HEK293T (cell line): Measurements from ENCODE around the gene GALK2.

Source experiments
- CTCF ChIA-PET: fragments of 350-600 bp; formaldehyde crosslinking; extraction: SDS; loops from one replicate; lab custom pipeline; 2021; ENCODE audit warnings: antibody characterized with exemption, inconsistent platforms; lab: Yijun Ruan, JAX
- POLR2A ChIA-PET: fragments of 350-600 bp; formaldehyde crosslinking; extraction: SDS; loops from one replicate; lab custom pipeline; 2020; ENCODE audit warnings: antibody characterized with exemption, inconsistent platforms; lab: Yijun Ruan, JAX
- DNase-seq: peaks from one replicate; pipeline ENCODE4 v3.0.0; 2012; ENCODE audit warnings: mixed read lengths; ENCODE audit errors: extremely low spot score
- ARNT ChIP-seq: fragments of 450-650 bp; IDR thresholded peaks from 2 replicates; pipeline ENCODE4 v1.6.1; 2017; ENCODE audit warnings: mild to moderate bottlenecking
- BHLHE40 ChIP-seq: fragments of 450-650 bp; IDR thresholded peaks from 2 replicates; pipeline ENCODE4 v1.6.1; 2016; ENCODE audit warnings: mild to moderate bottlenecking, moderate library complexity, borderline replicate concordance
- CTBP1 ChIP-seq: fragments of 450-650 bp; IDR thresholded peaks from 2 replicates; pipeline ENCODE4 v1.6.1; 2016; ENCODE audit warnings: borderline replicate concordance
- ELF4 ChIP-seq: fragments of 450-650 bp; IDR thresholded peaks from 2 replicates; pipeline ENCODE4 v1.6.1; 2017; ENCODE audit warnings: antibody characterized with exemption
- FOXA1 ChIP-seq: fragments of 450-650 bp; IDR thresholded peaks from 2 replicates; pipeline ENCODE4 v1.6.1; 2016; ENCODE audit warnings: mild to moderate bottlenecking
- FOXK2 ChIP-seq: fragments of 450-650 bp; IDR thresholded peaks from 2 replicates; pipeline ENCODE4 v1.6.1; 2016; ENCODE audit warnings: mild to moderate bottlenecking
- FOXM1 ChIP-seq: fragments of 450-650 bp; IDR thresholded peaks from 2 replicates; pipeline ENCODE4 v1.6.1; 2017; ENCODE audit warnings: mild to moderate bottlenecking, borderline replicate concordance
- HDGF ChIP-seq: fragments of 450-650 bp; IDR thresholded peaks from 2 replicates; pipeline ENCODE4 v1.6.1; 2017; ENCODE audit warnings: antibody characterized with exemption, borderline replicate concordance
- L3MBTL2 ChIP-seq: fragments of 450-650 bp; conservative IDR thresholded peaks from 2 replicates; pipeline ENCODE4 v1.6.1; 2016; ENCODE audit warnings: mild to moderate bottlenecking
- LEF1 ChIP-seq: fragments of 450-650 bp; IDR thresholded peaks from 2 replicates; pipeline ENCODE4 v1.6.1; 2017; ENCODE audit warnings: mild to moderate bottlenecking, borderline replicate concordance
- NFRKB ChIP-seq: fragments of 450-650 bp; IDR thresholded peaks from 2 replicates; pipeline ENCODE4 v1.6.1; 2016; ENCODE audit warnings: mild to moderate bottlenecking, moderate library complexity
- SP1 ChIP-seq: fragments of 450-650 bp; IDR thresholded peaks from 2 replicates; pipeline ENCODE4 v1.6.1; 2017
- SUZ12 ChIP-seq: fragments of 450-650 bp; IDR thresholded peaks from 2 replicates; pipeline ENCODE4 v1.6.1; 2016; ENCODE audit warnings: mild to moderate bottlenecking
- TARDBP ChIP-seq: fragments of 450-650 bp; IDR thresholded peaks from 2 replicates; pipeline ENCODE4 v1.6.1; 2016
- ZNF384 ChIP-seq: fragments of 450-650 bp; IDR thresholded peaks from 2 replicates; pipeline ENCODE4 v1.6.1; 2016
- TF ChIP-seq, protein P1 (sequence below): fragments of 450-650 bp; IDR thresholded peaks from 2 replicates; pipeline ENCODE4 v1.6.1; 2016

The GALK2 gene

DNA sequence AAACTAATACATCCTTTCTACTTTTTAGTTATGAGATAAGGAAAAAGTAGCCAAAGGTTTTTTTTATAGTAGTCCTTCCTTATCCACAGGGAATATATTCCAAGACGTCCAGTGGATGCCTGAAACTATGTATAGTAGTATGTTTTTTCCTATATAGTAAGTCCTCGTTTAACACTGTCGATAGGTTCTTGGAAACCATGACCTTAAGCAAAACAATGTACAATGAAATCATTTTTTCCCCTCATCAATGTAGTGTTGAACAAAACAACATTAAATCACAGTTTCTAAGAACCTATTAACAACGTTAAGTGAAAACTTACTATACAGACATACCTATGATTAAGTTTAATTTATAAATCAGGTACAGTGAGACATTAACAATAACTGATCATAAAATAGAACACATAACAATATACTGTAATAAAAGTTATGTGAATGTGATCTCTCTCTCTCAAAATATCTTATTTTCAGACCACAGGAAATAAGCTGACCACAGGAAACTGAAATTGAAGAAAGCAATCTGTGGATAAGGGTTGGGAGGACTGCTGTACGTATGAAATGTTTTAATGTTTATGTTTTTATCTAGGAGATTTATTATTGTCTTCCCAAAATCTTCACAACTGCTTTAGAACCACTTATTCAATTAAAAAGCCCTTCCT lies 35.2 kb upstream of the GALK2 start:
- POLR2A ChIA-PET, result no interaction called here
- TF ChIP-seq SUZ12, result no peak
- TF ChIP-seq TARDBP, result no peak
- TF ChIP-seq CTBP1, result no peak
- TF ChIP-seq LEF1, result no peak
- TF ChIP-seq FOXA1, result no peak
- CTCF ChIA-PET, result no interaction called here
- DNase-seq, result no peak

DNA sequence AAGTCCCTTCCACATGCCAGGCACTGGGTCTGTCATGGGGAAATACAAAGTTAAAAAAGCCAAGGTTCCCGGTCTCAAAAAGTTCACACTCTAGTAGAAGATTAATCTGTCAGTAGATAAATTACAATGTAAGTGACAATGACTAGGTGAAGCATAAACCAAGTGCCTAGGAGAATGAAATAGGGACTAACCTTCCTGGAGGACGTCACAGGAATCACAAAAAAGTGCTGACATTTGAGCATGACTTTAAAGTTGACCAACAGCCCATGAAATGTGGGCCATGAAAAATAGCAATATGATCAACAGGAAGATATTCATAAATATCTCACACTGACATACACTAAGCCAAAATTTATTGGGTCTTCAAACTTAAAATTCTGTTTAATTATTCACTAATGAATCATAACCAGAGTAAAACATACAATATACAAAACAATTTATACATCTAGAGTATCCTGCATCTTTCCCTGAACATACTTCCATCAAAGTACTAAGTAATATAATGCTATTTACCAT lies 34.6 kb upstream of the GALK2 start:
- POLR2A ChIA-PET, result no interaction called here
- TF ChIP-seq BHLHE40, result no peak
- no peak for TF ChIP-seq ARNT
- no peak for TF ChIP-seq FOXM1
- TF ChIP-seq SUZ12, result no peak
- TF ChIP-seq FOXA1, result no peak
- no peak for TF ChIP-seq LEF1
- no peak for TF ChIP-seq L3MBTL2
- no peak for TF ChIP-seq SP1
- TF ChIP-seq TARDBP, result no peak
- TF ChIP-seq, protein P1, sequence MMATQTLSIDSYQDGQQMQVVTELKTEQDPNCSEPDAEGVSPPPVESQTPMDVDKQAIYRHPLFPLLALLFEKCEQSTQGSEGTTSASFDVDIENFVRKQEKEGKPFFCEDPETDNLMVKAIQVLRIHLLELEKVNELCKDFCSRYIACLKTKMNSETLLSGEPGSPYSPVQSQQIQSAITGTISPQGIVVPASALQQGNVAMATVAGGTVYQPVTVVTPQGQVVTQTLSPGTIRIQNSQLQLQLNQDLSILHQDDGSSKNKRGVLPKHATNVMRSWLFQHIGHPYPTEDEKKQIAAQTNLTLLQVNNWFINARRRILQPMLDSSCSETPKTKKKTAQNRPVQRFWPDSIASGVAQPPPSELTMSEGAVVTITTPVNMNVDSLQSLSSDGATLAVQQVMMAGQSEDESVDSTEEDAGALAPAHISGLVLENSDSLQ, result no peak
- TF ChIP-seq CTBP1, result no peak
- TF ChIP-seq HDGF, result no peak
- no peak for TF ChIP-seq NFRKB
- no peak for TF ChIP-seq ELF4
- TF ChIP-seq FOXK2, result no peak
- TF ChIP-seq ZNF384, result no peak
- CTCF ChIA-PET, result no interaction called here
- DNase-seq, result no peak

DNA sequence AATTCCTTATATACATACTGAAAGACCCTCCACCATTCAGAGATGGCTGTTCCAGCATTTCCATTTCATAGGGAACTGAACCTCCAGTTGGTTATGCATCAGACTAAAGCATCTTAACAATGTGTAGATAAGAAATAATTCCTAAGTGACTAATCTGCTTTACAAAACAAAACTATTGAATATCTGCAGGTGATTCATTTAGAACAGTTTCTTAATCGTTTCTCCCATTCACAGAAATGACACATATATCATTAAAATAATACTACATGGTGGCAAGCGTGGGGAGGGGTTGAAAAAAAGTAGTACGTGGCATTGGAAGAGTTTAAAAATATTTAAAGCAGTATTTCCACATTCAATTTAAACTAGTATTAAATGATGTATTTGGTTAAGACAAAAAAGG lies 34.1 kb upstream of the GALK2 start:
- ChIA-PET CTCF (no interaction called here), POLR2A (no interaction called here)
- no peak for TF ChIP-seq FOXM1
- TF ChIP-seq, protein P1, result no peak
- TF ChIP-seq LEF1, result no peak
- no peak for TF ChIP-seq ZNF384
- TF ChIP-seq FOXA1, result no peak
- DNase-seq, result no peak

DNA sequence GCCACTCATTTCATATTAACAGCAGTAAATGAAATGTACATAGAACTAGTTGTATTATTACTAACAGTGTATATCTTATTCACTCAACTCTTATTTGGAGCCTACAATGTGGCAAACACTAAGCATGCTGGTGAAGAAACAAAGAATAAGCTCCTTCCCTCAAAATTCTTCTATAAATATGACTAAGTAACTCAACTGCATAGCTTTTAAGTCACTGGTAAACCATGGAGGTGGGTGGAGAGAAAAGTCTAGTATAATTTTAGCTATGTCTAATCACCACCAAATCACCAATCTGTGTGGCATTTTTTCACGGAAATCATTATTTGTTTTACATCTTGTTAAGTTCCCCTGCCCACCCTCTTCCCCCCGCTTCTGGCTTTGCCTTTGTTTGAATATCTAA lies 32.2 kb upstream of the GALK2 start:
- CTCF ChIA-PET, result no interaction called here
- POLR2A ChIA-PET, result no interaction called here
- no peak for DNase-seq
- TF ChIP-seq L3MBTL2 (no peak), FOXM1 (no peak), HDGF (no peak), LEF1 (no peak)

DNA sequence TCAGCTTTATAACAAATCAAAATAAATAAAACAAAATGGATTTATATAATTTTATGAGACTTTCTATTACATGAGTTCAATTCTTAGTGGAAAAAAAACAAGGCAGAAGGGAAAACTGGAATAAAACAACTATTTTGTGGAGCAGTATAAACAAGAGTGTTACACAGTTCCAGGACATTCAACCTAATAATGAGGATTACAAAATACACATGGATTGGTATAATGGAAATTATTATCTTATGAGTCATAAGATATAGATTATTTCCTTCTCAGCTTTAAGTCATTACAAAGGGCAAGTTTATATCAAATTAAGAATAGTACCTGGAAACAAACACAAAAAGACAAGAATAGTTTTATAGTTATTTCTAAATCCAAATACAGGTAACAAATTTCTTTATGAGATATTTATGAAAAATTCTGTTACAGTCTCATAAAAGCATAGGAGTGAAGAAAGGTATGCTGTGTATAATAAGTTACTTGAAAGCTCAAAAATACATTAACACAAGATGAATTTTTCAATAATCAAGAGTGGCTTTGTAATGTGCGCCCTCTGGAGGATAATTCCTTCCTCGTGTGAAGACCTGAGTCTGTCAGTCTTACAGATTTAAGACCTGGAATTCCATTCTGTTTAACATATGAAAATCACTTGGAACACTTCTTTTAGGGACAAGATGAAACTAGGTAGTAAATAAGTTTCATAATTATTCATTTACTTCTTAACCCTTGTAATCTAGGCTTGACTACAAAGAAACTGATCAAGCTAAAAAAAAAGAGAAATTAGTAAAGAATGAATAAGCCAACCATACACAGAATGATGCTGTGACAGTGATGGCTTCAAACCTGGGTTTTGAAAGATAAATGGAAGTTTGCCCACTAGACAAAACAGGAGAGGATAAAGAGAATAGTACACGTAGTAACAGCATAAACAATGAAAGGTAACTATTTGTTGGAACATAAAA lies 24.1 kb upstream of the GALK2 start:
- ChIA-PET CTCF (interaction anchor here (0.7 kb wide), 1 partner anchor 245 kb away, joined by 3 read pairs; no protein-coding TSS in a partner anchor), POLR2A (no interaction called here)
- DNase-seq, result peak; percentile 17
- TF ChIP-seq, protein P1, result peak; percentile 79
- TF ChIP-seq ELF4, result no peak

DNA sequence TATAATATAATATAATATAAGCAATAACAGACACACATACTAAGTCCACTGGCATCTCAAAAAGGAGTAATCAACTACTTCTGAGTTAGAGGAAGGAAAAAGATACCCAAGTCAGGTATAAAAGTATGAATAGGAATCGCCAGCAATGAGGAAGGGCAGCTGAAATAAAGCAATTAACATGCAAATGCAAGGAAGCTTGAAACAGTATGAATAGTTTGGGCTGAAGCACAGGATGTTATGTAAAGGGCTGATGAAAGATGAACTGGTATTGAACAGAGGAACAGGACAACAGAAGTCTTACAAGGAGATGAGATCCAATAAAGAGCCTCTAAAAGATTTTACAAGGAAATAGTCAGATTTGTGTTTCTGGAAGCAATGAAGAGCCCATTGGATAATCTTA lies 21.7 kb upstream of the GALK2 start:
- no peak for DNase-seq
- ChIA-PET POLR2A (no interaction called here), CTCF (interaction anchor here (2.2 kb wide), 1 partner anchor 77 kb away, joined by 5 read pairs; no protein-coding TSS in a partner anchor)
- TF ChIP-seq LEF1 (no peak), NFRKB (no peak), HDGF (no peak), TARDBP (no peak), L3MBTL2 (no peak), SP1 (no peak), CTBP1 (no peak), FOXM1 (no peak), SUZ12 (no peak), ZNF384 (no peak)
- TF ChIP-seq, protein P1, result no peak
